Glutamatergic neuron (in vitro differentiated cells): ENCODE results near the gene TXLNG. TPM values are rescaled to one million over a fixed set of nuclear protein-coding genes. Genes with fewer than 3 reads are reported as not detected.

ENCODE experiments used
- DNase-seq: peaks from one replicate; pipeline ENCODE4 v3.0.0; 2022
- H3K27ac Mint-ChIP-seq: one replicate; pipeline ENCODE4 v1.8.0; 2020; ENCODE audit warnings: mild to moderate bottlenecking, mixed read lengths, inconsistent platforms; ENCODE audit not compliant: unreplicated experiment
- H3K27me3 Mint-ChIP-seq: one replicate; pipeline ENCODE4 v1.8.0; 2020; ENCODE audit warnings: mild to moderate bottlenecking, moderate library complexity, mixed read lengths, inconsistent platforms; ENCODE audit not compliant: unreplicated experiment
- H3K36me3 Mint-ChIP-seq: one replicate; pipeline ENCODE4 v1.8.0; 2020; ENCODE audit warnings: mild to moderate bottlenecking, mixed read lengths, inconsistent platforms; ENCODE audit not compliant: unreplicated experiment
- H3K4me1 Mint-ChIP-seq: one replicate; pipeline ENCODE4 v1.8.0; 2020; ENCODE audit warnings: mild to moderate bottlenecking, low read depth, mixed read lengths, inconsistent platforms; ENCODE audit not compliant: unreplicated experiment
- H3K4me3 Mint-ChIP-seq: one replicate; pipeline ENCODE4 v1.8.0; 2020; ENCODE audit warnings: mild to moderate bottlenecking, mixed read lengths, inconsistent platforms; ENCODE audit not compliant: unreplicated experiment
- H3K9me3 Mint-ChIP-seq: one replicate; pipeline ENCODE4 v1.8.0; 2020; ENCODE audit warnings: mild to moderate bottlenecking, moderate library complexity, mixed read lengths, inconsistent platforms; ENCODE audit not compliant: unreplicated experiment
- total RNA-seq: library from RNA; stranded (reverse); fragmentation: NEBNext Ultra II Directional; extraction: Animal tissue kit (Norgen Biotek cat#: 25700); gene quantifications from one replicate; pipeline ENCODE4 v1.2.1, GENCODE V29; 2021; ENCODE audit not compliant: unreplicated experiment
- TF ChIP-seq, protein P1 (sequence below): fragments of 200-600 bp; sonication (generic); IDR thresholded peaks from one replicate; pipeline ENCODE4 v1.5.0; 2021; ENCODE audit not compliant: partially characterized antibody, unreplicated experiment

Gene TXLNG
- total RNA-seq, 1 donor from 2014 or later: 10.4 TPM

DNA sequence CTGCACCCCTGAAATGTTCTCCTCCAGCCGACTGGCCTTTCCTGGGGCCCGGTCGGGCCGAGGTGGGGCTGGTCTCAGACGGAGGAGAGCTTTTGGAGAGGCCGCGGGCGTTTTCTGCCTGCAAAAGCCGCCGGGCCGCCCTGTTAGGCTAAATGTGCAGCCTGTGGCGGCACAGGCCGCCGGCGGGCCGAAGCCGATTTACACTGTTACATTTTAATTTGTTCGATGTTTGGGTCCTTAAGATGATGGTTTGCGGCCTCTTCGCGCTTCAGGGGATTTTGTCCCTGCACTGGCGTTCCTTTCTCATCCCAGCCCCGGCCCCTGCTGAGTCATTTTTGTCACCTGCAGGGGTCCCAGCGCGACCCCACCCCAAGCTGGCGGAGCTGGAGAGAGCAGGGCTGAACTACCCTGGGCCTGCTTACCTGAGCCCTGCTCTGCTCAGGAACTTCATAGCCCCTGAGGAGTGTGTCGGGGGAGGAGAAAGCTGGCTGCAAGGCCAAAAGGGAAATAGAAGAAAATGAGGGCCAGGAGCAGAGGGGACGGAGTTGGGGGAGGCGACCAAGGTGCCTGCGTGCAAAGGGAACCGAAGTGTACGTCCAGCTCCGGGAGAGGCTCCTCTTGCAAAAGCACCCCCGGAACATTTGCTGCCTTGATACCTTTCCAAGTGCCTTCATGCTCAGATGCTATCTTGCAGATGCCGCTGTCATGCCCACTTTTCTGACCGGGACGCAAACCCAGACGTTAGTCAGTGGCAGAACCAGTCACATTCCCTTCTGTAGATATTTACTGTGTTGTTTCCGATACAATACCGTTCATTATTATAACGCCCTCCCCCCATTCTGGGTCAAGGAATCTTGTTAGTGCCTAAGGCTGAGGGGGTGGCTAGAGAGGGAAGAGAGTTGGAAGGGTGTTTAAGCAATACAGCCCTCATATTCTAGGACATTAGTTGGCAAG lies 84.9 kb downstream of the TXLNG start:
- peak; percentile 29 for DNase-seq
- TF ChIP-seq, protein P1, sequence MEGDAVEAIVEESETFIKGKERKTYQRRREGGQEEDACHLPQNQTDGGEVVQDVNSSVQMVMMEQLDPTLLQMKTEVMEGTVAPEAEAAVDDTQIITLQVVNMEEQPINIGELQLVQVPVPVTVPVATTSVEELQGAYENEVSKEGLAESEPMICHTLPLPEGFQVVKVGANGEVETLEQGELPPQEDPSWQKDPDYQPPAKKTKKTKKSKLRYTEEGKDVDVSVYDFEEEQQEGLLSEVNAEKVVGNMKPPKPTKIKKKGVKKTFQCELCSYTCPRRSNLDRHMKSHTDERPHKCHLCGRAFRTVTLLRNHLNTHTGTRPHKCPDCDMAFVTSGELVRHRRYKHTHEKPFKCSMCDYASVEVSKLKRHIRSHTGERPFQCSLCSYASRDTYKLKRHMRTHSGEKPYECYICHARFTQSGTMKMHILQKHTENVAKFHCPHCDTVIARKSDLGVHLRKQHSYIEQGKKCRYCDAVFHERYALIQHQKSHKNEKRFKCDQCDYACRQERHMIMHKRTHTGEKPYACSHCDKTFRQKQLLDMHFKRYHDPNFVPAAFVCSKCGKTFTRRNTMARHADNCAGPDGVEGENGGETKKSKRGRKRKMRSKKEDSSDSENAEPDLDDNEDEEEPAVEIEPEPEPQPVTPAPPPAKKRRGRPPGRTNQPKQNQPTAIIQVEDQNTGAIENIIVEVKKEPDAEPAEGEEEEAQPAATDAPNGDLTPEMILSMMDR: no peak

DNA sequence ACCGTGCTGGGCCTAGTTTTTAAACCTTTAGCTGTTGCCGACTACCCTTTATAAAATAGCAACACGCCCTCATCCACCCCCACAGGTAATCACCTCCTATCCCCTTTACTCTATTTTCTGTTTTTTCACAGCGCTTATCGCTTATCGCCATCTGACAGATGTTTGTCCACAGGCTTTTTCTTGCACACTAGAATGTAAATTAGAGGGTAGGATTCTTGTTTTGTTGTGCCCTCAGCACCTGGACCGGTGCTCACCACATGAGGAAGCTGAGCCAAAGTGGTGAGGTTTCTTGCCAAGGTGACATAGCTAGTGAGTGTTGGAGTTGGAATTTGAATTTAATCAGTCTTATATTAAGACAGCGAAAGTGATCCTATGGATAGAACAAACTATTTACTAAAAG lies 86.8 kb downstream of the TXLNG start:
- peaks cover 5% of the 10 kb centered on the region for H3K27me3 Mint-ChIP-seq
- TF ChIP-seq, protein P1: no peak
- H3K4me1 Mint-ChIP-seq: peaks cover 6% of the 10 kb centered on the region
- no peak for DNase-seq
- H3K9me3 Mint-ChIP-seq: peaks cover 4% of the 10 kb centered on the region
- no peak overlapping the region for H3K27ac Mint-ChIP-seq
- H3K36me3 Mint-ChIP-seq: no peaks in the 10 kb centered on the region
- H3K4me3 Mint-ChIP-seq: no peak overlapping the region

More for the DNA sequence above, 84.9 kb downstream of the TXLNG start:
- H3K4me1 Mint-ChIP-seq: peaks cover 6% of the 10 kb centered on the region
- peaks cover 4% of the 10 kb centered on the region for H3K9me3 Mint-ChIP-seq
- no peaks in the 10 kb centered on the region for H3K36me3 Mint-ChIP-seq
- peak overlapping the region; percentile 87 for H3K4me3 Mint-ChIP-seq
- peak overlapping the region; percentile 91 for H3K27ac Mint-ChIP-seq
- H3K27me3 Mint-ChIP-seq: peaks cover 5% of the 10 kb centered on the region

DNA sequence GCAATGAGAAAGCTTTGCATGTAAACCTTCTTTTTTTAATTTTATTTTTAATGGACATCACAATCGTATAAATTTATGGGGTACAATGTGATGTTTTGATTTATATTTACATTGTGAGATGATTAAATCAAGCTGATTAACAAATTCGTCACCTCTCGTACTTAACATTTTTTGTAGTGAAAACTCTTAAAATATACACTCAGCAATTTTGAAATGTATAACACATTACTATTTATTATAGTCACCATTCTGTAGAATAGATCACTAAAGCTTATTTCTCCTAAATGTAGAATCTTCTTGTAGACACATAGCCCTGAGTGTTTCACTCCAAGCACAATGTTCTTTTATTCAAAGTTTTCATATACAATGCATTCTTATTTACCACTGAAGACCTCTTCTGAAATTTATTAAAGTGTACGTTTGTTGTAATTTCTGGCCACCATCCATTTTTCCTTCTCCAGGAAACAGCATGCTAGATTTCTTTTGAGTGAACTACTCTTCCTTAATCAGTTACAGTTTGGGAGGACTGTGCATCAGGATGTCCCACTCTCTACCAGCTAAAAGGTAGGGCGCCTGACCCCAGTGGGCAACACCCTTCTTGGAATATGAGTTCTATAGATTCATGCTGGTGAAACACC lies 88.3 kb downstream of the TXLNG start:
- peaks cover 4% of the 10 kb centered on the region for H3K4me1 Mint-ChIP-seq
- no peaks in the 10 kb centered on the region for H3K9me3 Mint-ChIP-seq

DNA sequence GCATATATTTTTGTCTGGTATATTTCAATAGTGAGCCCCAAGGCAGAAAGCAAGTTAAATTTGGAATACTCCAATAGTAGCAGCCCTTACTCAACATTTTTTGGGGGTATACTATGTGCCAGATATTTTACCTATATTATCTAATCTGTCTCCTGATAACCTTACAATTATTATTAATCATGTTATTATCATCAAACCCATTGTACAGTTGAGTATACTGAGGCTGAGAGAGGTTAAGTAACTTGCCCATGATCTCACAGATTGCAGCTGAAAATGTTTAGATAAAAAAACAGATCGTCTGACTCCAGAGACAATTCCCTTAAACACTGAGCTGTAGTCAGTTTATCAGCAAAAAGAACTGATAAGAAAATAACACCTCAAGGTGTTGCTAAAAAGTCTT lies 90.4 kb downstream of the TXLNG start:
- peaks cover under 1% of the 10 kb centered on the region for H3K4me1 Mint-ChIP-seq
- H3K36me3 Mint-ChIP-seq: no peaks in the 10 kb centered on the region
- TF ChIP-seq, protein P1: no peak
- H3K9me3 Mint-ChIP-seq: no peaks in the 10 kb centered on the region
- no peak for DNase-seq
- H3K4me3 Mint-ChIP-seq: no peak overlapping the region
- H3K27ac Mint-ChIP-seq: no peak overlapping the region
- H3K27me3 Mint-ChIP-seq: no peaks in the 10 kb centered on the region

More for the DNA sequence above, 88.3 kb downstream of the TXLNG start:
- Mint-ChIP-seq H3K27ac (no peak overlapping the region), H3K36me3 (no peaks in the 10 kb centered on the region), H3K27me3 (peaks cover 3% of the 10 kb centered on the region), H3K4me3 (no peak overlapping the region)
- DNase-seq: no peak
- TF ChIP-seq, protein P1: no peak
